Uterus (tissue), 4 donors: Measurements from ENCODE around the gene DLG1. TPM values are rescaled to one million over a fixed set of nuclear protein-coding genes. Genes with fewer than 3 reads are reported as not detected.

ENCODE experiments used
- DNase-seq, 2 donors: peaks; one replicate each; pipeline ENCODE4 v3.0.0-alpha.2; 2019 to 2020
- H3K27ac ChIP-seq, 2 donors: fragments of 200-600 bp; sonication (generic); 1 replicate in 1 of 2; 2 replicates in 1 of 2; pipeline ENCODE4 v1.5.1; 2016 to 2018
- H3K27me3 ChIP-seq, 2 donors: fragments of 200-600 bp; sonication (generic); one replicate each; pipeline ENCODE4 v1.5.1; 2018 to 2019; ENCODE audit warnings: control low read depth in 1 of 2
- H3K36me3 ChIP-seq, 2 donors: fragments of 200-600 bp; sonication (generic); one replicate each; pipeline ENCODE4 v1.5.1; 2019; ENCODE audit warnings: control low read depth in 1 of 2
- H3K4me1 ChIP-seq, 2 donors: fragments of 200-600 bp; sonication (generic); one replicate each; pipeline ENCODE4 v1.5.1; 2018 to 2019; ENCODE audit warnings: control low read depth in 1 of 2
- H3K4me3 ChIP-seq, 2 donors: fragments of 200-600 bp; sonication (generic); 1 replicate in 1 of 2; 2 replicates in 1 of 2; pipeline ENCODE4 v1.5.1; 2018 to 2019; ENCODE audit warnings: mild to moderate bottlenecking in 1 of 2
- H3K9me3 ChIP-seq, 2 donors: fragments of 200-600 bp; sonication (generic); one replicate each; pipeline ENCODE4 v1.5.1; 2019; ENCODE audit warnings: control low read depth in 1 of 2
- POLR2A ChIP-seq, 2 donors: fragments of 450-650 bp; IDR thresholded peaks; one replicate each; pipeline ENCODE4 v1.6.1; 2016; ENCODE audit warnings: antibody characterized with exemption in 2 of 2, mild to moderate bottlenecking in 1 of 2, moderate library complexity in 1 of 2
- intact Hi-C: fragments of 100-400 bp; cut with DNase I; formaldehyde crosslinking; loops from one replicate; pipeline ENCODE4 v1.15.1; 2023; ENCODE audit warnings: low total_unique reads
- total RNA-seq, 4 donors: library from RNA; depleted of rRNA in 3 of 4; stranded (reverse); fragments of >200 nt in 3 of 4; gene quantifications; one replicate each; pipeline versions ENCODE4 v1.1.0 to v1.2.4, GENCODE V29; 2014 to 2023
- TF ChIP-seq, protein P1 (sequence below), 4 experiments: fragments of 200-600 bp in 2 of 4; fragments of 450-650 bp in 2 of 4; sonication (generic) in 2 of 4; IDR thresholded peaks; one replicate each; pipeline ENCODE4 v1.5.1; 2016 to 2019; ENCODE audit warnings: antibody characterized with exemption in 4 of 4, mild to moderate bottlenecking in 2 of 4, moderate library complexity in 1 of 4
- donor health status: DM: yes; HTN: yes; CAD: no.

Gene DLG1
- total RNA-seq, 4 donors from 2014 or later: 24.1 to 139 (median 82.9) TPM

DNA sequence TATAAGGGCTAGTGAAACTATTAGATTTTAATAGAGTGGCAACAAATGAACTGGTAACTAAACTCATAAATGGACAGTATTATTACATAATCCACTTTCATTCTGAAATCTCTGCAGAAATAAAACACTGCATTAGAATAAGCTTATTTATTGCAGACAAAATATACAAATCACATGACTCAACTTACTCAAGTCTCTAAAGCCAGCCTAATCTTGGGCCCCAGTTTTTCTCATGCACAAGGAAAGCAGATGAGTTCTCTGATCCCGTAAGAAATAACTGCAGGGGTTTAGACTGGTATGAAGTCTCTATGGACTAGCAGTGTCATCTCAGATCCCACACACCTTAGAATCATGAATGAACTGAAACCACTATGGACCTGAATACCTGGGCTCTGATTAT, 5.8 kb downstream of the DLG1 start:
- Histone ChIP-seq H3K27ac (no peak overlapping the region), H3K36me3 (no peaks in the 10 kb centered on the region), H3K9me3 (no peaks in the 10 kb centered on the region), H3K4me1 (peaks cover 0 to 4% of the 10 kb centered on the region in 2 donors), H3K4me3 (no peak overlapping the region), H3K27me3 (no peaks in the 10 kb centered on the region)
- TF ChIP-seq, protein P1, sequence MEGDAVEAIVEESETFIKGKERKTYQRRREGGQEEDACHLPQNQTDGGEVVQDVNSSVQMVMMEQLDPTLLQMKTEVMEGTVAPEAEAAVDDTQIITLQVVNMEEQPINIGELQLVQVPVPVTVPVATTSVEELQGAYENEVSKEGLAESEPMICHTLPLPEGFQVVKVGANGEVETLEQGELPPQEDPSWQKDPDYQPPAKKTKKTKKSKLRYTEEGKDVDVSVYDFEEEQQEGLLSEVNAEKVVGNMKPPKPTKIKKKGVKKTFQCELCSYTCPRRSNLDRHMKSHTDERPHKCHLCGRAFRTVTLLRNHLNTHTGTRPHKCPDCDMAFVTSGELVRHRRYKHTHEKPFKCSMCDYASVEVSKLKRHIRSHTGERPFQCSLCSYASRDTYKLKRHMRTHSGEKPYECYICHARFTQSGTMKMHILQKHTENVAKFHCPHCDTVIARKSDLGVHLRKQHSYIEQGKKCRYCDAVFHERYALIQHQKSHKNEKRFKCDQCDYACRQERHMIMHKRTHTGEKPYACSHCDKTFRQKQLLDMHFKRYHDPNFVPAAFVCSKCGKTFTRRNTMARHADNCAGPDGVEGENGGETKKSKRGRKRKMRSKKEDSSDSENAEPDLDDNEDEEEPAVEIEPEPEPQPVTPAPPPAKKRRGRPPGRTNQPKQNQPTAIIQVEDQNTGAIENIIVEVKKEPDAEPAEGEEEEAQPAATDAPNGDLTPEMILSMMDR (IDR thresholded peaks at IDR 0.05): no peak
- no peak for TF ChIP-seq POLR2A (IDR thresholded peaks at IDR 0.05)
- intact Hi-C loops: no loop called here
- DNase-seq: no peak

DNA sequence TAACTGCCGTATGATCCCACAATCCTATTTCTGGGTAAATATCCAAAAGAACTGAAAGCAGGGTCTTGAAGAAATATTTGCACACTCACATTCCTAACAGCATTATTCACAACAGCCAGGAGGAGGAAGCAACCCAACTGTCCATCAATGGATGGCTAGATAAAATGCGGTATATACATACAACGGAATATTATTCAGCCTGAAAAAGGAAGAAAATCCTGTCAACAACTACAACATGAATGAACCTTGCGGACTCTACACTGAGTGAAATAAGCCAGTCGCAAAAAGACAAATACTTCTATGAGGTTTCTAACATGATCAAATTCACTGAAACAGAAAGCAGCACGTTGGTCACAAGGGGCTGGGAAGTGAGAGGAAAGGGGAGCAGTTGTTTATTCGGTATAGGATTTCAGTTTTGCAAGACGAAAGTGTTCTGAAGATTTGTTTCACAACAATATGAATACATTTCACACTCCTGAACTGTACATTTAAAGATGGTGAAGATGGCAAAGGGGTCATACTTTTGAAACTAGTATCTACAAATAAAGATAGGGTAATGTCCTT, 6.2 kb downstream of the DLG1 start:
- DNase-seq: no peak
- no peaks in the 10 kb centered on the region for H3K9me3 ChIP-seq
- no peaks in the 10 kb centered on the region for H3K27me3 ChIP-seq
- intact Hi-C loops: no loop called here
- H3K4me1 ChIP-seq: peaks cover 0 to 4% of the 10 kb centered on the region in 2 donors
- no peaks in the 10 kb centered on the region for H3K36me3 ChIP-seq
- H3K4me3 ChIP-seq: no peak overlapping the region
- TF ChIP-seq POLR2A (IDR thresholded peaks at IDR 0.05): no peak
- TF ChIP-seq, protein P1 (IDR thresholded peaks at IDR 0.05): no peak
- H3K27ac ChIP-seq: no peak overlapping the region

DNA sequence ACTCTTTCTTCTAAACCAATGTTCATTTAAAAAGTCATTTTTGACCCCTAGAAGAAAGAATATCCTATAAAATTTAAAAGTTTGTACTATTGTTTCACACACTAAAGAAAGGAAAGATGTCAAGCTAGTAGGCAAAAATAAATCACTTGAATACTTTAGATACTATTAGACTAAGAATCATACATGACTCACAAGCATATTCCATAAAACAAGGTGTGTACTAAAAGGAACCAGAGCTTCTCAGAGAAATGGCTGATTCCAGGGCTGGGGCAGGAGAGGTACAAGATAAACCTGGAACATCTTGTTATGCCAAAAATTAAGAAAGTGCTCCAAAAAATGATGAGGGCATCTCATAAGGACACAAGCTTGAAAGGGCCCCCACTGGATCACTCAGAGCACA, 8.7 kb downstream of the DLG1 start:
- H3K27ac ChIP-seq: no peak overlapping the region
- H3K4me3 ChIP-seq: no peak overlapping the region
- H3K36me3 ChIP-seq: no peaks in the 10 kb centered on the region
- H3K27me3 ChIP-seq: no peaks in the 10 kb centered on the region
- TF ChIP-seq, protein P1 (IDR thresholded peaks at IDR 0.05): no peak
- no peak for TF ChIP-seq POLR2A (IDR thresholded peaks at IDR 0.05)
- H3K4me1 ChIP-seq: no peaks in the 10 kb centered on the region
- H3K9me3 ChIP-seq: no peaks in the 10 kb centered on the region
- no peak for DNase-seq
- intact Hi-C loops: no loop called here

DNA sequence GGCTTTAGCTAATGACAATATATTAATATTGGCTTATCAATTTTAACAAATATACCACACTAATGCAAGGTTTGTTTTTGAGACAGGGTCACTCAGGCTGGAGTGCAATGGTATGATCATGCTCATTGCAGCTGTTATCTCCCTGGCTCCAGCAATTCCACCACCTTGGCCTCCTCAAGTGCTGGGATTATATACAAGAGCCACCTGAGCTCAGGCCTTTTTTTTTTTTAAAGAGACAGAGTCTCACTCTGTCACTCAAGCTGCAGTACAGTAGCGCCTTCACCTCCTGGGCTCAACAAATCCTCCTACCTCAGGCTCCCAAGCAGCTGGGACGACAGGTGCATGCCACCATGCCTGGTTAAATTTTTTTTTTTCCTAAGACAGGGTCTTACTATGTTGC, 11.7 kb downstream of the DLG1 start:
- TF ChIP-seq POLR2A (IDR thresholded peaks at IDR 0.05): no peak
- TF ChIP-seq, protein P1 (IDR thresholded peaks at IDR 0.05): no peak
- Histone ChIP-seq H3K9me3 (no peaks in the 10 kb centered on the region), H3K4me1 (no peaks in the 10 kb centered on the region), H3K4me3 (no peak overlapping the region), H3K27me3 (no peaks in the 10 kb centered on the region), H3K36me3 (peaks cover 0 to 3% of the 10 kb centered on the region in 2 donors), H3K27ac (no peak overlapping the region)
- no peak for DNase-seq
- intact Hi-C loops: no loop called here

DNA sequence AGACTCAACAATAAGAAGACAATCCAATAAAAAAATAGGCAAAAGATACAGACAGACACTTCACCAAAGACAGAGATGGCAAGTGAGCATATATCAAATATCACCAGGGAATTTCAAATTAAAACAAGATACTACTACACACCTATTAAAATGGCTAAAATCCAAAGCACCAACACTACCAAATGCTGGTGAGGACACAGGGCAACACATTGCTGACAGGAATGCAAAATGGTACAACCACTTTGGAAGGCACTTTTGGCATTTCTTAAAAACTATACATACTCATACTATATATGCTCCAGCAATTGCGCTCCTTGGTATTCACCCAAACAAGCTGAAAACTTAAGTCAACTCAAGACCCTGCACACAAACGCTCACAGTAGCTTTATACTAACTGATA, 12.9 kb downstream of the DLG1 start:
- intact Hi-C loops: no loop called here
- H3K4me3 ChIP-seq: no peak overlapping the region

More for the DNA sequence above, 12.9 kb downstream of the DLG1 start:
- peaks cover 0 to 3% of the 10 kb centered on the region in 2 donors for H3K36me3 ChIP-seq
- no peak for DNase-seq
- H3K9me3 ChIP-seq: no peaks in the 10 kb centered on the region
- H3K4me1 ChIP-seq: no peaks in the 10 kb centered on the region
- no peak for TF ChIP-seq POLR2A (IDR thresholded peaks at IDR 0.05)
- TF ChIP-seq, protein P1 (IDR thresholded peaks at IDR 0.05): no peak
- no peaks in the 10 kb centered on the region for H3K27me3 ChIP-seq
- no peak overlapping the region for H3K27ac ChIP-seq
